Stimulated activated CD4-positive, alpha-beta T cell treated with anti-CD3 and anti-CD28 coated beads, Interleukin-12 subunit alpha, Interleukin-12 subunit beta, amount 100 ng/mL, for 48 hours (primary cell): ENCODE data around the gene TIMM23.

Experiments
- DNase-seq, 3 donors: peaks; one replicate each; pipeline ENCODE4 v3.0.0-alpha.2; 2020; ENCODE audit warnings: low read depth in 2 of 3, low spot score in 1 of 3

TIMM23 gene

DNA sequence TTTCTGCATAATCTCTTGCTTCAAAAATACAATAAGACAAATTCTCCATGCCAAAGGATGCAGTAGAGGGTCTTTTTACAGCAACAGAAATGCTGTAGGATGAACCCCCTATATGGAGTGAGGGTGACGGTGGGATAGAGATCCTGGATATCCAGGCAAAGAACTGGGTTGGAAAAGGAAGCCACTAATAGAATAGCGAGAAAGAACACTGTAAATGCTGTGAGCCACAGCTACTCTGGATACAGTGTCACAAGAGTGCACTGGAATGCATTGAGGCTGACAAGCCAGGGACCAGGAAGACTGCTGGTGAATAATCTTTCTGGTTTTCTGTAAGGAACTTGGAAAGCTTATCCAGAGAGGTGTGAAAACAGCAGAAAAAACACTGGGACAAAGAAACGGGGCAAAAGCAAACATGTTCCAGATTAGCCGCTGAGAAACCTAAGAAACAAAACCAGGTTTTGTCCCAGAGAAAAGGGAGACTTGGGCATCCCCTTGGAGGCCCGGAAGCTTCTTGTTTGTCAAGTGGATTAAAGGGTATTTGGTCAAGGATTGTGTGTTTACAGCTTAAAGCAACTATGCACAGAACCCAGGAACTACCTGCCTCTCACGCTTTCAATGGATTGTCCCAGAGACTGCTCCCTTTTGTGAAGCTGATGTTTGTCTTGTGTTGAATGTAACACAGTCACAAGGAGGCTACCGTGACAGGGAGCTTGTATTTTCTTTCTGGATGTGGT is 79.9 kb downstream of the TIMM23 start:
- no peak for DNase-seq

DNA sequence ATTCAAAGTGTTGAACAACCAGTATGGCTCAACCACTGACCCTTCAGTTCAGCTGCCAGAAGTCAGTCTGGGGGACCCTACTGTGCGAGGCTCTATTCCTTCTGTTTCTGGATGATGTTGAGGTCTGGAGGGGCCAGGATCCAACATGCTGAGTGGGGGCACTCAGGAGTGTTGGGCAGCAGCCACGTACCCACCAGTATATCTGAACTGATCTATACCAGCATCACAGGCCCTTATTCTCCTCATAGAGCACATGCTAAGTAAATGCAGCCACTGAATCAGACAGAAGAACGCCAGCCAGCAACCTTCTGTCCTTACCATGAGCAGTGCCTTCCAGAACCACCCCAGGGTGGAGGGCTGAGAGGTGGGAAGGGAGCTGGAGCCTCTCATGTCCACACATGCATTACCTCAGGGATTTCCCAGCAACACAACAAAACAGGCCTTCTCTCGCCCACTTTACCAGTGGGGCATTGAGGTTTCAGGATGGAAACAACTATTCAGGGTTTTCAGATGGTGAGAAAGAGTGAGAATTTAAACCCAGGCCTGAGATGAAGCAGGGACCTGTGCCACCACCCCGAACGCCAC is 80.6 kb downstream of the TIMM23 start:
- no peak for DNase-seq
